ENCODE results near the gene ATP1A3.

DNA sequence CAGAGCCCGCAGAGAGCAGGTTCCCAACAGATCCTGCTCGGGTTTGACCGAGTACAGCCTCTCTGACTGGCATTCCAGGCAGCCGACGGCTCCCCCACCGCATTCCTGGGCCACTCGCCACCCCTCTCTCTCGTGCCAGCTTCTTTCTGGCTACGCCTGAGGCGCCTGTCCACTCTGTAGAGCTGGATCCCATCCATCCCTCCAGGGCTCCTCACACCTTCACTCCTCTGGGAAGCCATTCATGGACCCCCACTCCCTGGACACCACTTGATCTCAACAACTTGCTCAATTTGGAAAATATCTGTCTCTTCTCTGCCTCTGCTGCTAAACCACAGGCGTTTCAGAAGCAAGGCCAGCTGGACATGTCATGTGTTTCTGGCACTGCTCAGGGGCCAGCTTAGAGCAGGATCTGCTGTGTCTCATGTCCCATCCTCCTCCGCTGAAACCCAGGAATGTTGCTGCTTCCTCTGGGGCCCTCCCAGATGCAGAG is 30.6 kb upstream of the ATP1A3 start:
- TF ChIP-seq, protein P1, sequence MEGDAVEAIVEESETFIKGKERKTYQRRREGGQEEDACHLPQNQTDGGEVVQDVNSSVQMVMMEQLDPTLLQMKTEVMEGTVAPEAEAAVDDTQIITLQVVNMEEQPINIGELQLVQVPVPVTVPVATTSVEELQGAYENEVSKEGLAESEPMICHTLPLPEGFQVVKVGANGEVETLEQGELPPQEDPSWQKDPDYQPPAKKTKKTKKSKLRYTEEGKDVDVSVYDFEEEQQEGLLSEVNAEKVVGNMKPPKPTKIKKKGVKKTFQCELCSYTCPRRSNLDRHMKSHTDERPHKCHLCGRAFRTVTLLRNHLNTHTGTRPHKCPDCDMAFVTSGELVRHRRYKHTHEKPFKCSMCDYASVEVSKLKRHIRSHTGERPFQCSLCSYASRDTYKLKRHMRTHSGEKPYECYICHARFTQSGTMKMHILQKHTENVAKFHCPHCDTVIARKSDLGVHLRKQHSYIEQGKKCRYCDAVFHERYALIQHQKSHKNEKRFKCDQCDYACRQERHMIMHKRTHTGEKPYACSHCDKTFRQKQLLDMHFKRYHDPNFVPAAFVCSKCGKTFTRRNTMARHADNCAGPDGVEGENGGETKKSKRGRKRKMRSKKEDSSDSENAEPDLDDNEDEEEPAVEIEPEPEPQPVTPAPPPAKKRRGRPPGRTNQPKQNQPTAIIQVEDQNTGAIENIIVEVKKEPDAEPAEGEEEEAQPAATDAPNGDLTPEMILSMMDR (IDR thresholded peaks at IDR 0.05), result no peak
- TF ChIP-seq POLR2A (IDR thresholded peaks at IDR 0.05), result no peak

All from adrenal gland (tissue), 5 donors.